Hepatocyte (in vitro differentiated cells): ENCODE results near the gene ENAH. TPM values are rescaled to one million over a fixed set of nuclear protein-coding genes. Genes with fewer than 3 reads are reported as not detected.

Experiments
- DNase-seq: peaks from one replicate; pipeline ENCODE4 v3.0.0-alpha.2; 2016; ENCODE audit warnings: low spot score
- H2AFZ ChIP-seq: fragments of 200-600 bp; sonication (generic); 2 replicates; pipeline ENCODE4 v1.6.0; 2016; ENCODE audit warnings: antibody characterized with exemption, mild to moderate bottlenecking
- H3K27ac ChIP-seq: fragments of 200-600 bp; sonication (generic); 2 replicates; pipeline ENCODE4 v1.5.1; 2016; ENCODE audit warnings: mild to moderate bottlenecking
- H3K27me3 ChIP-seq: fragments of 200-600 bp; sonication (generic); 2 replicates; pipeline ENCODE4 v1.6.1; 2016
- H3K36me3 ChIP-seq: fragments of 200-600 bp; sonication (generic); replicated peaks from 2 replicates; pipeline ENCODE4 v1.5.1; 2016; ENCODE audit warnings: low read depth; ENCODE audit not compliant: insufficient read depth
- H3K4me1 ChIP-seq: fragments of 200-600 bp; sonication (generic); 2 replicates; pipeline ENCODE4 v1.5.1; 2016; ENCODE audit warnings: mild to moderate bottlenecking, moderate library complexity; ENCODE audit not compliant: insufficient read depth
- H3K4me2 ChIP-seq: fragments of 200-600 bp; sonication (generic); 2 replicates; pipeline ENCODE4 v1.6.0; 2016
- H3K4me3 ChIP-seq: fragments of 200-600 bp; sonication (generic); 2 replicates; pipeline ENCODE4 v1.5.1; 2016; ENCODE audit warnings: mild to moderate bottlenecking
- H3K79me2 ChIP-seq: fragments of 200-600 bp; sonication (generic); 2 replicates; pipeline ENCODE4 v1.6.0; 2017; ENCODE audit warnings: mild to moderate bottlenecking
- H3K9me2 ChIP-seq: fragments of 200-600 bp; sonication (generic); replicated peaks from 2 replicates; pipeline ENCODE4 v1.6.0; 2017; ENCODE audit warnings: mild to moderate bottlenecking; ENCODE audit not compliant: insufficient read depth
- H3K9me3 ChIP-seq: fragments of 200-600 bp; sonication (generic); 2 replicates; pipeline ENCODE4 v1.5.1; 2016; ENCODE audit warnings: low read depth, mild to moderate bottlenecking
- H4K20me1 ChIP-seq: fragments of 200-600 bp; sonication (generic); 2 replicates; pipeline ENCODE4 v1.6.0; 2016; ENCODE audit warnings: mild to moderate bottlenecking; ENCODE audit not compliant: insufficient read depth, poor library complexity, severe bottlenecking
- CTCF ChIP-seq: fragments of 200-600 bp; sonication (generic); IDR thresholded peaks from 2 replicates; pipeline ENCODE4 v1.5.1; 2016; ENCODE audit warnings: antibody characterized with exemption, mild to moderate bottlenecking; ENCODE audit not compliant: poor library complexity
- EZH2 ChIP-seq: fragments of 200-600 bp; sonication (generic); IDR thresholded peaks from 2 replicates; pipeline ENCODE4 v1.6.1; 2016; ENCODE audit warnings: antibody characterized with exemption, mild to moderate bottlenecking, borderline replicate concordance
- EZH2phosphoT487 ChIP-seq: fragments of 200-600 bp; sonication (generic); IDR thresholded peaks from one replicate; pipeline ENCODE4 v1.6.1; 2018; ENCODE audit warnings: antibody characterized with exemption, mild to moderate bottlenecking, low read depth, moderate library complexity; ENCODE audit not compliant: unreplicated experiment, severe bottlenecking
- WGBS: methylation state at CpG from one replicate; pipeline ENCODE4 v1.1.6; 2016; ENCODE audit warnings: low lambda C conversion rate; ENCODE audit errors: missing lambda C conversion rate; 5-methylcytosine and 5-hydroxymethylcytosine counted together
- polyA plus RNA-seq: library from polyadenylated mRNA; unstranded; fragments of >200 nt; fragmentation: Nextera tagmentation; extraction: Ambion mirVana; gene quantifications from 2 replicates; pipeline ENCODE4 v1.2.1, GENCODE V29; 2016
- total RNA-seq: library from RNA; depleted of rRNA; stranded (reverse); fragments of >200 nt; gene quantifications from 2 replicates; pipeline ENCODE4 v1.2.3, GENCODE V29; 2014

ENAH gene
- total and polyA plus RNA-seq, 2 experiments from 2014 or later = 51.3 to 115 TPM

- TF ChIP-seq EZH2 (no peak), EZH2phosphoT487 (no peak), CTCF (no peak)
- H3K4me3 ChIP-seq = no peak overlapping the region
- no peaks in the 10 kb centered on the region for H3K9me3 ChIP-seq
- H3K27ac ChIP-seq = peak overlapping the region; percentile 67
- no peak overlapping the region for H2AFZ ChIP-seq
- no peaks in the 10 kb centered on the region for H3K4me1 ChIP-seq
- H3K27me3 ChIP-seq = no peaks in the 10 kb centered on the region
- DNase-seq = no peak
- no peaks in the 10 kb centered on the region for H3K79me2 ChIP-seq
- H3K36me3 ChIP-seq = no peaks in the 10 kb centered on the region
- WGBS = 89% methylated on average over 3 of the region's 3 CpGs
- H3K4me2 ChIP-seq = no peak overlapping the region
- no peaks in the 10 kb centered on the region for H4K20me1 ChIP-seq
- no peaks in the 10 kb centered on the region for H3K9me2 ChIP-seq
Observed at GRCh38 chr1:225509770-225510169, 143.2 kb downstream of the ENAH start.

GRCh38 chr1:225509376-225509707, 143.6 kb downstream of the ENAH start:
- 78% methylated on average over 2 of the region's 2 CpGs for WGBS
- peak overlapping the region; percentile 67 for H3K27ac ChIP-seq
- H3K36me3 ChIP-seq = no peaks in the 10 kb centered on the region
- no peaks in the 10 kb centered on the region for H3K27me3 ChIP-seq
- H3K9me2 ChIP-seq = no peaks in the 10 kb centered on the region
- H3K4me3 ChIP-seq = no peak overlapping the region
- no peaks in the 10 kb centered on the region for H3K79me2 ChIP-seq
- no peaks in the 10 kb centered on the region for H4K20me1 ChIP-seq
- no peak for TF ChIP-seq EZH2
- TF ChIP-seq CTCF = no peak
- no peak for TF ChIP-seq EZH2phosphoT487
- H3K4me1 ChIP-seq = no peaks in the 10 kb centered on the region
- DNase-seq = no peak
- H2AFZ ChIP-seq = no peak overlapping the region
- H3K9me3 ChIP-seq = no peaks in the 10 kb centered on the region
- no peak overlapping the region for H3K4me2 ChIP-seq

- Histone ChIP-seq H4K20me1 (no peaks in the 10 kb centered on the region), H3K4me2 (no peak overlapping the region), H3K4me1 (no peaks in the 10 kb centered on the region), H3K27me3 (no peaks in the 10 kb centered on the region), H3K9me2 (no peaks in the 10 kb centered on the region), H3K36me3 (no peaks in the 10 kb centered on the region), H3K79me2 (no peaks in the 10 kb centered on the region), H3K4me3 (no peak overlapping the region), H2AFZ (no peak overlapping the region), H3K27ac (peak overlapping the region; percentile 67), H3K9me3 (no peaks in the 10 kb centered on the region)
- WGBS = 75% methylated on average over 12 of the region's 12 CpGs
- DNase-seq = peak; percentile 70
- TF ChIP-seq CTCF (no peak), EZH2 (no peak), EZH2phosphoT487 (no peak)
Observed at GRCh38 chr1:225508538-225509375, 144.2 kb downstream of the ENAH start.
